K562 (cell line): ENCODE measurements around the gene RNF181.

Experiments
- CTCF ChIP-seq, 3 experiments: IDR thresholded peaks in 2 of 3; conservative IDR thresholded peaks in 1 of 3; 2 replicates each; pipeline ENCODE4 v1.5.1; 2011 to 2012; ENCODE audit warnings: low read length in 3 of 3, mild to moderate bottlenecking in 3 of 3, control low read depth in 2 of 3, improper control_type of control experiment in 1 of 3, inconsistent platforms in 1 of 3, low read depth in 1 of 3, mixed read lengths in 1 of 3, moderate library complexity in 1 of 3; ENCODE audit not compliant: insufficient read depth in 2 of 3
- POLR2A ChIP-seq: fragments of 450-650 bp; conservative IDR thresholded peaks from 2 replicates; pipeline ENCODE4 v1.6.1; 2016

DNA sequence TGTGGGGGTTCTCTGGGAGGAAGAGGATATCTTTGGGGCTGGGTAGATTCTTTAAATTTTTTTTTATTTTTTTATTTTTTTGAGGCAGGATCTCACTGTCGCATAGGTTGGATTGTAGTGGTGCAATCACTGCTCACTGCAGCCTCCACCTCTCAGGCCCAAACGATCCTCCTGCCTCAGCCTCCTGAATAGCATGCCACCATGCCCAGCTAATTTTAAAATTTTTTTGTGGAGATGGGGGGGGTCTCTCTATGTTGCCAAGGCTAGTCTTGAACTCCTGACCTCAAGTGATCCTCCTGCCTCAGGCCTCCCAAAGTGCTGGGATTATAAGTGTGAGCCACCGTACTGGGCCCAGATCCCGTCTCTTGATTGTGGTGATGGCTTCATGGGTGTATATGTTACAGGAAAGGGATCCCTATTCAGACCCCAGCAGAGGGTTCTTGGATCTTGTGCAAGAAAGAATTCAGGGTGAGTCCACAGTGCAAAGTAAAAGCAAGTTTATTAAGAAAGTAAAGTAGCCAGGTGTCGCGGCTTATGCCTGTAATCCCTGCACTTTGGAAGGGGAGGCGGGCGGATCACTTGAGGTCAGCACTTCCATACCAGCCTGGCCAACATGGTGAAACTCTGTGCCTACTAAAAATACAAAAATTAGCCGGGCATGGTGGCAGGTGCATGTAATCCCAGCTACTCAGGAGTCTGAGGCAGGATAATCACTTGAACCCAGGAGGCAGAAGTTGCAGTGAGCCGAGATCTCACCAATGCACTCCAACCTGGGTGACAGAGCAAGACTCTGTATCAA lies 18.4 kb downstream of the RNF181 start:
- TF ChIP-seq CTCF (IDR thresholded peaks at IDR 0.05 in 2 of 3, conservative IDR thresholded peaks at IDR 0.05 in 1 of 3; ENCODE audit: insufficient read depth in 2 of 3, low read depth in 1 of 3, low read length in 3 of 3) (no peak), POLR2A (no peak)
